Neuronal stem cell (in vitro differentiated cells): Measurements from ENCODE around the gene FOXJ1.
A peak's percentile ranks its signal among the peaks of the same experiment; 100 is the strongest.

Experiments
- DNase-seq: peaks from one replicate; pipeline ENCODE4 v3.0.0-alpha.2; 2013; ENCODE audit warnings: low spot score
- H2AFZ ChIP-seq: one replicate; pipeline ENCODE4 v1.6.1; 2013; ENCODE audit warnings: mild to moderate bottlenecking, low read length, inconsistent platforms
- H2AK5ac ChIP-seq: 2 replicates; pipeline ENCODE4 v1.6.1; 2013; ENCODE audit warnings: low read depth, mild to moderate bottlenecking, inconsistent platforms, low read length, moderate library complexity, mixed read lengths
- H2BK120ac ChIP-seq: 2 replicates; pipeline ENCODE4 v1.6.1; 2013; ENCODE audit warnings: low read depth, mild to moderate bottlenecking, inconsistent platforms, low read length, moderate library complexity, mixed read lengths
- H2BK12ac ChIP-seq: one replicate; pipeline ENCODE4 v1.6.1; 2013; ENCODE audit warnings: low read length, inconsistent platforms
- H2BK15ac ChIP-seq: 2 replicates; pipeline ENCODE4 v1.6.1; 2013; ENCODE audit warnings: mild to moderate bottlenecking, low read length, inconsistent platforms, mixed read lengths
- H2BK5ac ChIP-seq: one replicate; pipeline ENCODE4 v1.6.1; 2013; ENCODE audit warnings: inconsistent platforms, mild to moderate bottlenecking, low read length, moderate library complexity
- H3K14ac ChIP-seq: one replicate; pipeline ENCODE4 v1.6.1; 2013; ENCODE audit warnings: low read length, inconsistent platforms
- H3K18ac ChIP-seq: 2 replicates; pipeline ENCODE4 v1.6.1; 2013; ENCODE audit warnings: low read length, inconsistent platforms
- H3K23ac ChIP-seq: 2 replicates; pipeline ENCODE4 v1.6.1; 2013; ENCODE audit warnings: low read depth, mild to moderate bottlenecking, mixed read lengths, low read length, inconsistent platforms; ENCODE audit not compliant: poor library complexity
- H3K27ac ChIP-seq: replicated peaks from 3 replicates; pipeline ENCODE4 v1.5.1; 2013; ENCODE audit warnings: low read length, inconsistent platforms
- H3K27me3 ChIP-seq, 3 experiments: 2 replicates each; pipeline ENCODE4 v1.6.1; 2013; ENCODE audit warnings: low read length in 3 of 3, mild to moderate bottlenecking in 2 of 3, inconsistent platforms in 1 of 3, low read depth in 1 of 3, mixed read lengths in 1 of 3, moderate library complexity in 1 of 3; ENCODE audit not compliant: control insufficient read depth in 3 of 3, insufficient read depth in 3 of 3
- H3K36me3 ChIP-seq, 2 donors: replicated peaks in 1 of 2; 2 replicates each; pipeline ENCODE4 v1.6.1; 2013; ENCODE audit warnings: low read length in 2 of 2; ENCODE audit not compliant: control insufficient read depth in 2 of 2, insufficient read depth in 2 of 2
- H3K4ac ChIP-seq: 2 replicates; pipeline ENCODE4 v1.6.1; 2013; ENCODE audit warnings: inconsistent platforms, mild to moderate bottlenecking, low read length, moderate library complexity
- H3K4me1 ChIP-seq, 2 donors: 1 replicate in 1 of 2; 2 replicates in 1 of 2; pipeline ENCODE4 v1.6.1; 2013; ENCODE audit warnings: low read length in 2 of 2, low read depth in 1 of 2; ENCODE audit not compliant: control insufficient read depth in 2 of 2, insufficient read depth in 1 of 2
- H3K4me2 ChIP-seq: one replicate; pipeline ENCODE4 v1.6.1; 2013; ENCODE audit warnings: mild to moderate bottlenecking, low read length, inconsistent platforms; ENCODE audit not compliant: insufficient read depth, poor library complexity, severe bottlenecking
- H3K4me3 ChIP-seq, 2 donors: 2 replicates each; pipeline ENCODE4 v1.5.1; 2013; ENCODE audit warnings: low read length in 2 of 2, mild to moderate bottlenecking in 2 of 2, inconsistent platforms in 1 of 2, moderate library complexity in 1 of 2
- H3K79me1 ChIP-seq: one replicate; pipeline ENCODE4 v1.6.1; 2013; ENCODE audit warnings: low read depth, mild to moderate bottlenecking, inconsistent platforms, low read length, moderate library complexity
- H3K9ac ChIP-seq: one replicate; pipeline ENCODE4 v1.6.1; 2013; ENCODE audit warnings: mild to moderate bottlenecking, low read depth, low read length, inconsistent platforms; ENCODE audit not compliant: poor library complexity
- H3K9me3 ChIP-seq, 2 donors: replicated peaks in 1 of 2; 2 replicates each; pipeline versions ENCODE3 to v1.6.1; 2013; ENCODE audit warnings: low read length in 2 of 2, mild to moderate bottlenecking in 2 of 2, inconsistent platforms in 1 of 2, low read depth in 1 of 2, mixed read lengths in 1 of 2, moderate library complexity in 1 of 2; ENCODE audit not compliant: control insufficient read depth in 2 of 2, insufficient read depth in 1 of 2
- H4K8ac ChIP-seq: one replicate; pipeline ENCODE4 v1.6.1; 2013; ENCODE audit warnings: low read depth, mild to moderate bottlenecking, inconsistent platforms, low read length, moderate library complexity
- H4K91ac ChIP-seq: one replicate; pipeline ENCODE4 v1.6.1; 2013; ENCODE audit warnings: low read length, low read depth, mild to moderate bottlenecking, inconsistent platforms; ENCODE audit not compliant: poor library complexity
- WGBS, 2 donors: extraction: QIAGEN DNeasy Blood & Tissue Kit; methylation state at CpG; one replicate each; pipeline ENCODE4 v1.1.7; 2013; ENCODE audit warnings: missing lambda C conversion rate in 2 of 2, mixed read lengths in 1 of 2; ENCODE audit not compliant: insufficient read length in 2 of 2, insufficient replicate concordance in 1 of 2; ENCODE audit errors: extremely low coverage in 2 of 2; 5-methylcytosine and 5-hydroxymethylcytosine counted together

FOXJ1 gene

GRCh38 chr17:76102944-76103273, 38.1 kb downstream of the FOXJ1 start:
- Histone ChIP-seq H3K36me3 (peaks cover 9 to 43% of the 10 kb centered on the region in 2 donors), H2BK120ac (no peak overlapping the region), H3K9ac (peak overlapping the region; percentile 71), H3K4me3 (peak overlapping the region; percentile 68 to 94), H2BK15ac (no peak overlapping the region), H3K79me1 (peaks cover 7% of the 10 kb centered on the region), H3K4ac (no peak overlapping the region), H3K9me3 (no peaks in the 10 kb centered on the region), H3K4me2 (peak overlapping the region; percentile 89), H3K23ac (no peak overlapping the region), H2AFZ (peak overlapping the region; percentile 87), H3K14ac (peak overlapping the region; percentile 26), H3K27ac (no peak overlapping the region), H2BK5ac (peak overlapping the region; percentile 45), H2BK12ac (no peak overlapping the region), H3K18ac (peak overlapping the region; percentile 18), H2AK5ac (peak overlapping the region; percentile 41), H3K4me1 (peaks cover 5 to 12% of the 10 kb centered on the region in 2 donors), H4K8ac (no peak overlapping the region), H3K27me3 (no peaks in the 10 kb centered on the region), H4K91ac (no peak overlapping the region)
- DNase-seq, result no peak
- no CpG with 5 or more reads among the region's 4 CpGs for WGBS, 2 donors

GRCh38 chr17:76097716-76098295, 43.2 kb downstream of the FOXJ1 start:
- H2AK5ac ChIP-seq, result no peak overlapping the region
- no peak overlapping the region for H3K18ac ChIP-seq
- H3K23ac ChIP-seq, result peak overlapping the region; percentile 91
- H3K79me1 ChIP-seq, result peaks cover 6% of the 10 kb centered on the region
- H3K27ac ChIP-seq, result no peak overlapping the region
- H2BK120ac ChIP-seq, result no peak overlapping the region
- peaks cover 2% of the 10 kb centered on the region in 2 donors for H3K4me1 ChIP-seq
- H3K9ac ChIP-seq, result no peak overlapping the region
- H4K8ac ChIP-seq, result no peak overlapping the region
- H3K27me3 ChIP-seq, result no peaks in the 10 kb centered on the region
- H2BK15ac ChIP-seq, result no peak overlapping the region
- no peak overlapping the region for H4K91ac ChIP-seq
- WGBS, 2 donors, result no CpG with 5 or more reads among the region's 19 CpGs
- H3K4ac ChIP-seq, result no peak overlapping the region
- H3K4me3 ChIP-seq, result peak overlapping the region in 1 of 2 donors; percentile 65
- no peak overlapping the region for H2BK12ac ChIP-seq
- H2AFZ ChIP-seq, result no peak overlapping the region
- H3K9me3 ChIP-seq, result no peaks in the 10 kb centered on the region
- H2BK5ac ChIP-seq, result no peak overlapping the region
- peaks cover 31 to 93% of the 10 kb centered on the region in 2 donors for H3K36me3 ChIP-seq
- no peak overlapping the region for H3K14ac ChIP-seq
- H3K4me2 ChIP-seq, result no peak overlapping the region
- DNase-seq, result no peak

- Histone ChIP-seq H2AK5ac (no peak overlapping the region), H3K27me3 (no peaks in the 10 kb centered on the region), H3K4me3 (no peak overlapping the region)
Measured at GRCh38 chr17:76095943-76096342, 45.1 kb downstream of the FOXJ1 start.

DNA sequence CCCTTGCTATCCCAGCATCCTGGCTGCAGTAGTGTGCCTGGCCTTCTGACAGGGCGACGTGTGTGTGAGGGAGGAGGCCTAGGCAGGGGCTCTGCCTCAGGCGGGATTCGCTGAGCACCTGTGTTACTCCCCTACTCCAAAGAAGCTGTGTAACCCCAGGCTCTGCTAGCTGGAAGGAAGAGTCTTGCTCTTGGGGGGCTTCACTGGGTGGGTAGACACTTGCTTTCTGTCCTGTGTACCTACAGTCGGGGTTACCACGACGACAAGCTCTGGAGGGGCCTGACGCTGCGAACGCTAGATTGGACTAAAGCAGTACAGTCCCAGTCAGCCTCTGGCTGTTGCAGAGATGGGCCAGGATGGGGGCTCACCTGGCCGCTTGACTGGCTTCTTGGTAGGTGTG, 47.0 kb downstream of the FOXJ1 start:
- Histone ChIP-seq H3K79me1 (peaks cover 2% of the 10 kb centered on the region), H3K9me3 (no peaks in the 10 kb centered on the region), H3K14ac (no peak overlapping the region), H4K91ac (no peak overlapping the region), H2BK120ac (no peak overlapping the region), H2AK5ac (no peak overlapping the region), H3K18ac (no peak overlapping the region), H3K23ac (no peak overlapping the region), H3K4ac (no peak overlapping the region), H2AFZ (no peak overlapping the region), H4K8ac (no peak overlapping the region), H3K4me3 (no peak overlapping the region), H3K9ac (no peak overlapping the region), H2BK12ac (no peak overlapping the region), H3K36me3 (peaks cover 40 to 92% of the 10 kb centered on the region in 2 donors), H2BK15ac (no peak overlapping the region), H3K27me3 (no peaks in the 10 kb centered on the region), H3K4me1 (no peaks in the 10 kb centered on the region), H3K4me2 (no peak overlapping the region), H2BK5ac (no peak overlapping the region), H3K27ac (no peak overlapping the region)
- no CpG with 5 or more reads among the region's 11 CpGs for WGBS, 2 donors
- DNase-seq, result no peak

More at GRCh38 chr17:76095943-76096342, 45.1 kb downstream of the FOXJ1 start:
- no CpG with 5 or more reads among the region's 13 CpGs for WGBS, 2 donors
- H2AFZ ChIP-seq, result no peak overlapping the region
- H3K79me1 ChIP-seq, result peaks cover 2% of the 10 kb centered on the region
- H3K36me3 ChIP-seq, result peaks cover 31 to 91% of the 10 kb centered on the region in 2 donors
- H3K27ac ChIP-seq, result no peak overlapping the region
- H3K4ac ChIP-seq, result no peak overlapping the region
- no peak overlapping the region for H4K8ac ChIP-seq
- H3K4me1 ChIP-seq, result no peaks in the 10 kb centered on the region
- H2BK12ac ChIP-seq, result no peak overlapping the region
- H3K4me2 ChIP-seq, result no peak overlapping the region
- H3K18ac ChIP-seq, result no peak overlapping the region
- H2BK120ac ChIP-seq, result no peak overlapping the region
- H4K91ac ChIP-seq, result no peak overlapping the region
- no peak overlapping the region for H2BK5ac ChIP-seq
- H3K14ac ChIP-seq, result no peak overlapping the region
- no peak overlapping the region for H2BK15ac ChIP-seq
- no peaks in the 10 kb centered on the region for H3K9me3 ChIP-seq
- H3K9ac ChIP-seq, result no peak overlapping the region
- no peak overlapping the region for H3K23ac ChIP-seq
- no peak for DNase-seq
